H1 (cell line): ENCODE measurements around the gene PTPA. TPM values are rescaled to one million over a fixed set of nuclear protein-coding genes. Genes with fewer than 3 reads are reported as not detected.

Source experiments
- BRCA1 ChIP-seq: IDR thresholded peaks from 2 replicates; pipeline ENCODE4 v1.6.1; 2012; ENCODE audit warnings: low read depth, low read length, improper control_type of control experiment
- CBX5 ChIP-seq: fragments of 300-800, 300-1000 bp; sonication (generic); IDR thresholded peaks from 2 replicates; pipeline ENCODE4 v1.7.1; 2016; ENCODE audit warnings: antibody characterized with exemption, low read length, low read depth
- CHD7 ChIP-seq: fragments of 300-600 bp; sonication (generic); IDR thresholded peaks from 2 replicates; pipeline ENCODE4 v1.7.1; 2012; ENCODE audit warnings: low read length, moderate library complexity, mild to moderate bottlenecking, inconsistent platforms; ENCODE audit not compliant: insufficient replicate concordance
- E2F6 ChIP-seq: IDR thresholded peaks from 2 replicates; pipeline ENCODE4 v1.6.1; 2012; ENCODE audit warnings: inconsistent platforms
- EGR1 ChIP-seq: IDR thresholded peaks from 2 replicates; pipeline ENCODE4 v1.6.1; 2011; ENCODE audit warnings: low read depth, low read length, borderline replicate concordance
- HDAC6 ChIP-seq: IDR thresholded peaks from one replicate; pipeline ENCODE4 v1.7.1; 2012; ENCODE audit warnings: low read depth, mild to moderate bottlenecking, inconsistent platforms, low read length, moderate library complexity
- POLR2A ChIP-seq, 2 experiments: IDR thresholded peaks; 1 replicate in 1 of 2; 2 replicates in 1 of 2; pipeline ENCODE4 v1.6.1; 2011; ENCODE audit warnings: low read depth in 2 of 2, low read length in 2 of 2, mild to moderate bottlenecking in 2 of 2; ENCODE audit errors: control extremely low read depth in 1 of 2
- POLR2AphosphoS5 ChIP-seq: IDR thresholded peaks from 2 replicates; pipeline ENCODE4 v1.6.1; 2011; ENCODE audit warnings: low read depth, low read length
- POU5F1 ChIP-seq: IDR thresholded peaks from 2 replicates; pipeline ENCODE4 v1.6.1; 2011; ENCODE audit warnings: low read depth, mild to moderate bottlenecking, low read length, moderate library complexity
- RAD21 ChIP-seq, 2 experiments: IDR thresholded peaks in 1 of 2; conservative IDR thresholded peaks in 1 of 2; 2 replicates each; pipeline ENCODE4 v1.6.1; 2011; ENCODE audit warnings: low read depth in 2 of 2, low read length in 2 of 2, improper control_type of control experiment in 1 of 2, inconsistent platforms in 1 of 2, mild to moderate bottlenecking in 1 of 2, moderate library complexity in 1 of 2
- TEAD4 ChIP-seq: IDR thresholded peaks from 2 replicates; pipeline ENCODE4 v1.6.1; 2012; ENCODE audit warnings: low read depth, low read length, inconsistent platforms, mixed read lengths
- ZNF274 ChIP-seq: IDR thresholded peaks from 2 replicates; pipeline ENCODE4 v1.7.0; 2012; ENCODE audit warnings: low read length, borderline replicate concordance; ENCODE audit errors: extremely low read depth
- polyA plus RNA-seq, 7 experiments: library from polyadenylated mRNA; depleted of rRNA in 3 of 7; stranded (reverse) in 5 of 7; unstranded in 2 of 7; fragments of >200 nt in 5 of 7; fragments of 200-250 nt in 2 of 7; gene quantifications; 1 replicate in 5 of 7; 2 replicates in 1 of 7; 4 replicates in 1 of 7; pipeline versions ENCODE4 v1.2.1 to v1.2.3, GENCODE V29; 2011 to 2013; ENCODE audit warnings: missing spikeins in 2 of 7, mixed read lengths in 2 of 7
- total RNA-seq: library from RNA; stranded (reverse); fragmentation: NEBNext Ultra II Directional; extraction: Animal tissue kit (Norgen Biotek cat#: 25700); gene quantifications from 2 replicates; pipeline ENCODE4 v1.2.1, GENCODE V29; 2021

PTPA gene
- total and polyA plus RNA-seq, 2 of the 8 experiments (the other 6 are each of a cell fraction or from before 2014, with no cell fraction given), result 114 to 145 TPM

GRCh38 chr9:129133082-129133481, 21.9 kb downstream of the PTPA start (continued):
- TF ChIP-seq CHD7, result no peak
- no peak for TF ChIP-seq RAD21 (IDR thresholded peaks at IDR 0.05 in 1 of 2, conservative IDR thresholded peaks at IDR 0.05 in 1 of 2; ENCODE audit: low read depth in 2 of 2, low read length in 2 of 2)
- TF ChIP-seq BRCA1, result no peak
- no peak for TF ChIP-seq POLR2A (IDR thresholded peaks at IDR 0.05; ENCODE audit: control extremely low read depth in 1 of 2, low read depth in 2 of 2, low read length in 2 of 2)
- no peak for TF ChIP-seq ZNF274
- no peak for TF ChIP-seq POU5F1
- TF ChIP-seq EGR1, result no peak
- no peak for TF ChIP-seq TEAD4
- no peak for TF ChIP-seq CBX5
- TF ChIP-seq POLR2AphosphoS5, result no peak
- TF ChIP-seq HDAC6, result no peak
- TF ChIP-seq E2F6, result no peak
